ENCODE results near the gene TH. TPM values are rescaled to one million over a fixed set of nuclear protein-coding genes. Genes with fewer than 3 reads are reported as not detected.

The TH gene
- total and polyA plus RNA-seq, 2 of the 4 experiments (the other 2 are of a cell fraction): 0.10 TPM; not detected in 1

DNA sequence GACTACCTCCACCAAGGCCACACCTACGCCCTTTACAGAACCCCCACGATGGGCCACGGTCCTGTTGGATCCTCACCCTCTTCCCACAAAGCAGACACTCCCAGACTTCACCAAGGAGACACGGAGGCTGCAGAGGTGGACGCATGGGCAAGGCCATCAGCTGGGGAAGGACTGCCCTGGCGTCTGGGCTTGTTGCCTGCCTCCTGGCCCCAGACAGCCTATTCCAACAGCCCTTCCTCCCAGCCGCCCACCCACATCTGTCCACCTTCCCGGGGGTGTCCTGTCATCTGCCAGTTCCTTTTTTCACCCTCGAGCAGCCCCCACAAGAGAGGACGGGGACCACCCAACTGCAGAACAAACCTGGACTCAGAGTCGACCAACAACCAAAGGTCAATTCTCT, 28.9 kb upstream of the TH start:
- Histone ChIP-seq H3K14ac (replicated peaks; ENCODE audit: low read depth, low read length) (no peak overlapping the region), H3K23ac (ENCODE audit: low read depth, low read length) (no peak overlapping the region), H3K9me1 (ENCODE audit: insufficient read depth, low read length) (no peaks in the 10 kb centered on the region), H3K56ac (ENCODE audit: extremely low read depth, insufficient read depth, low read length) (no peak overlapping the region), H3K79me1 (ENCODE audit: low read depth in 1 of 2, low read length in 2 of 2) (no peaks in the 10 kb centered on the region), H3K4ac (ENCODE audit: low read depth, low read length) (no peak overlapping the region), H3K9ac (ENCODE audit: low read depth, low read length) (no peak overlapping the region), H3K9me3 (ENCODE audit: control insufficient read depth, insufficient read depth, low read length) (no peaks in the 10 kb centered on the region), H3K27ac (ENCODE audit: insufficient read depth, low read length) (no peak overlapping the region), H4K5ac (ENCODE audit: low read depth, low read length) (no peak overlapping the region), H2AK5ac (ENCODE audit: low read depth, low read length) (no peak overlapping the region), H3K36me3 (ENCODE audit: control insufficient read depth, insufficient read depth, low read length) (no peaks in the 10 kb centered on the region), H3K4me3 (ENCODE audit: insufficient read depth, low read depth, low read length) (no peak overlapping the region), H2BK15ac (ENCODE audit: low read depth, low read length) (no peak overlapping the region), H4K20me1 (ENCODE audit: insufficient read depth, low read length) (no peaks in the 10 kb centered on the region), H2BK120ac (ENCODE audit: low read depth, low read length) (no peak overlapping the region), H3K18ac (ENCODE audit: low read depth, low read length) (no peak overlapping the region), H2AK9ac (replicated peaks; ENCODE audit: low read depth, low read length, poor library complexity) (no peak overlapping the region), H2BK5ac (ENCODE audit: low read depth, low read length, poor library complexity, severe bottlenecking) (no peak overlapping the region), H3K4me2 (ENCODE audit: low read depth, low read length) (no peak overlapping the region), H3K4me1 (ENCODE audit: control insufficient read depth, insufficient read depth, low read length) (no peaks in the 10 kb centered on the region), H2BK20ac (ENCODE audit: low read depth, low read length) (no peak overlapping the region), H2AFZ (replicated peaks; ENCODE audit: low read length, poor library complexity) (no peak overlapping the region), H4K91ac (ENCODE audit: insufficient read depth, low read depth, low read length) (no peak overlapping the region), H3K27me3 (ENCODE audit: control insufficient read depth, insufficient read depth, low read length) (peaks cover 16% of the 10 kb centered on the region; the same call in 1 of the 2 replicates), H4K8ac (ENCODE audit: low read depth in 2 of 2, low read length in 2 of 2) (no peak overlapping the region)
- CTCF ChIA-PET: no interaction called here
- POLR2A ChIA-PET (ENCODE audit: unreplicated experiment): no interaction called here
- WGBS, 2 experiments (ENCODE audit: extremely low coverage in 2 of 2, insufficient read length in 1 of 2): 51% methylated on average over 4 of the region's 11 CpGs; no CpG with 5 or more reads in 1 of the 2 experiments
- DNase-seq (no peak), ATAC-seq (ENCODE audit: low read depth) (no peak)
- dilution Hi-C loops (cut with HindIII; ENCODE audit: low sequenced_read_pairs, unreplicated experiment) (no loop called here), intact Hi-C loops (cut with micrococcal nuclease) (no loop called here), in situ Hi-C loops (cut with MboI; ENCODE audit: low sequenced_read_pairs) (loop anchor here (5.0 kb wide), 1 partner anchor 217 kb away; no protein-coding TSS in a partner anchor)
- BruUV-seq (replicated peaks): no TSS peak
- no peak for TF ChIP-seq RAD21 (IDR thresholded peaks at IDR 0.05; ENCODE audit: low read length)
- no peak for TF ChIP-seq CHD1 (IDR thresholded peaks at IDR 0.05; ENCODE audit: low read depth, low read length)
- TF ChIP-seq, protein P1, sequence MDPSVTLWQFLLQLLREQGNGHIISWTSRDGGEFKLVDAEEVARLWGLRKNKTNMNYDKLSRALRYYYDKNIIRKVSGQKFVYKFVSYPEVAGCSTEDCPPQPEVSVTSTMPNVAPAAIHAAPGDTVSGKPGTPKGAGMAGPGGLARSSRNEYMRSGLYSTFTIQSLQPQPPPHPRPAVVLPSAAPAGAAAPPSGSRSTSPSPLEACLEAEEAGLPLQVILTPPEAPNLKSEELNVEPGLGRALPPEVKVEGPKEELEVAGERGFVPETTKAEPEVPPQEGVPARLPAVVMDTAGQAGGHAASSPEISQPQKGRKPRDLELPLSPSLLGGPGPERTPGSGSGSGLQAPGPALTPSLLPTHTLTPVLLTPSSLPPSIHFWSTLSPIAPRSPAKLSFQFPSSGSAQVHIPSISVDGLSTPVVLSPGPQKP (IDR thresholded peaks at IDR 0.05; ENCODE audit: borderline replicate concordance, low read depth, low read length): no peak
- no peak for TF ChIP-seq FOS (IDR thresholded peaks at IDR 0.05; ENCODE audit: low read depth, low read length)
- no peak for TF ChIP-seq MAFK (IDR thresholded peaks at IDR 0.05; ENCODE audit: low read depth, low read length)
